ENCODE measurements around the gene THRB. TPM values are rescaled to one million over a fixed set of nuclear protein-coding genes. Genes with fewer than 3 reads are reported as not detected.

The THRB gene
- total and polyA plus RNA-seq, 8 donors, result 2.1 to 12.4 (median 7.8) TPM

- no peaks in the 10 kb centered on the region for H3K9me3 ChIP-seq
- H3K4me3 ChIP-seq, result no peak overlapping the region
- H3K36me3 ChIP-seq, result no peaks in the 10 kb centered on the region
- peaks cover 0 to 7% (median 0%) of the 10 kb centered on the region in 3 donors for H3K4me1 ChIP-seq
- H3K27me3 ChIP-seq, result no peaks in the 10 kb centered on the region
- TF ChIP-seq CTCF (IDR thresholded peaks at IDR 0.05), result no peak
- no peak overlapping the region for H3K27ac ChIP-seq
- DNase-seq (no peak), ATAC-seq (no peak), FAIRE-seq (no peak)
- intact Hi-C loops (cut with DNase I), result no loop called here
Observed at GRCh38 chr3:24291646-24292045, 203.0 kb downstream of the THRB start.

GRCh38 chr3:24290596-24290995 lies 204.1 kb downstream of the THRB start:
- 88 to 89% methylated on average over 3 of the region's 3 CpGs for WGBS, 2 donors
- no peak for FAIRE-seq
- H3K9me3 ChIP-seq, result no peaks in the 10 kb centered on the region
- TF ChIP-seq CTCF (IDR thresholded peaks at IDR 0.05), result no peak
- no peak for DNase-seq
- no peak overlapping the region for H3K4me3 ChIP-seq
- ATAC-seq, result no peak
- peaks cover 0 to 7% (median 0%) of the 10 kb centered on the region in 3 donors for H3K4me1 ChIP-seq
- intact Hi-C loops (cut with DNase I), result no loop called here
- no peaks in the 10 kb centered on the region for H3K36me3 ChIP-seq
- H3K27me3 ChIP-seq, result no peaks in the 10 kb centered on the region
- no peak overlapping the region for H3K27ac ChIP-seq

- peak in 3 of 4 donors; percentile 22 to 43 (median 32) for ATAC-seq
- WGBS, 2 donors, result 77 to 82% methylated on average over 8 of the region's 8 CpGs
Observed at GRCh38 chr3:24288496-24289236, 206.0 kb downstream of the THRB start.

GRCh38 chr3:24287755-24288450 lies 206.7 kb downstream of the THRB start:
- no peak for TF ChIP-seq CTCF (IDR thresholded peaks at IDR 0.05)
- H3K27ac ChIP-seq, result no peak overlapping the region
- H3K9me3 ChIP-seq, result no peaks in the 10 kb centered on the region
- WGBS, 2 donors, result 56 to 57% methylated on average over 3 of the region's 3 CpGs
- H3K27me3 ChIP-seq, result no peaks in the 10 kb centered on the region
- intact Hi-C loops (cut with DNase I), result no loop called here
- no peak overlapping the region for H3K4me3 ChIP-seq
- H3K4me1 ChIP-seq, result peaks cover 0 to 7% (median 0%) of the 10 kb centered on the region in 3 donors
- no peaks in the 10 kb centered on the region for H3K36me3 ChIP-seq
- DNase-seq, result peak in 1 of 6 donors; percentile 11
- ATAC-seq, result peak in 3 of 4 donors; percentile 35 to 56 (median 42)
- FAIRE-seq, result peak; percentile 51

More at GRCh38 chr3:24288496-24289236, 206.0 kb downstream of the THRB start:
- H3K4me1 ChIP-seq, result peaks cover 0 to 7% (median 0%) of the 10 kb centered on the region in 3 donors
- H3K27me3 ChIP-seq, result no peaks in the 10 kb centered on the region
- FAIRE-seq (no peak), DNase-seq (no peak)
- intact Hi-C loops (cut with DNase I), result no loop called here
- no peak for TF ChIP-seq CTCF (IDR thresholded peaks at IDR 0.05)
- H3K36me3 ChIP-seq, result no peaks in the 10 kb centered on the region
- no peak overlapping the region for H3K27ac ChIP-seq
- no peaks in the 10 kb centered on the region for H3K9me3 ChIP-seq
- H3K4me3 ChIP-seq, result no peak overlapping the region

- Histone ChIP-seq H3K4me1 (peaks cover 0 to 7% (median 0%) of the 10 kb centered on the region in 3 donors), H3K27me3 (no peaks in the 10 kb centered on the region), H3K27ac (no peak overlapping the region), H3K4me3 (no peak overlapping the region), H3K36me3 (no peaks in the 10 kb centered on the region), H3K9me3 (no peaks in the 10 kb centered on the region)
- DNase-seq (no peak), ATAC-seq (no peak), FAIRE-seq (no peak)
- intact Hi-C loops (cut with DNase I), result no loop called here
- WGBS, 2 donors, result 98% methylated on average over 3 of the region's 3 CpGs
- TF ChIP-seq CTCF (IDR thresholded peaks at IDR 0.05), result no peak
Observed at GRCh38 chr3:24286405-24286804, 208.2 kb downstream of the THRB start.
